HG03196 (cell line): ENCODE measurements around the gene CARM1.

Experiments used
- ATAC-seq: cut with Tn5 transposase; IDR thresholded peaks from one replicate; pipeline ENCODE4 v1.9.1; 2021; ENCODE audit not compliant: unreplicated experiment

CARM1 gene

DNA sequence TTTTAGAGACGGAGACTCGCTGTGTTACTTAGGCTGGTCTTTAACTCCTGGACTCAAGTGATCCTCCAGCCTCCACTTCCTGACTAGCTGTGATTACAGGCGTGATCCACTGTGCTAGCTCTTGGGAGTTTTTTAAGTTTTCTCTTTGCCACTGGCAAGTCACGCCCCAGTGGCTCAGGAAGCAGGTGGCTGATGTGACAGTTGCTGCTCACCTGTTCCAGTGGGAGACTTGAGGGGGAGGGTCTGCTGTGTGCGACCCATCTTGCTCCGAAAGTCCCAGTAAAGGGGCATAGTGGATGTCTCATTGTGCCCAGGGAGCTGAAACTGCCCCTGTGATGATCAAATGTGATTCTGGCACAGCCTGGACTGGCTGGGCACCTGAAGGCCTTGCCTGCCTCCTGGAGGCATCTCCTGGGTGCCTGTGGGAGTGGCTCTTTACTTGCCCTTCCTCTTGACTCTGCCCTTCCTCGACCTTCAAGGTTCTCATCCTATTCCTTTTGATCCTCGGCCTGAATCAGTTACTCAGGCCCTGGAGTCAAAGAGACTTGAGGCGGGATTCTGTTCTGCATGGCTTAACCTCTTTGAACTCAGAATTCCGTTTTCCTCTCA is 97.3 kb downstream of the CARM1 start:
- no peak for ATAC-seq

DNA sequence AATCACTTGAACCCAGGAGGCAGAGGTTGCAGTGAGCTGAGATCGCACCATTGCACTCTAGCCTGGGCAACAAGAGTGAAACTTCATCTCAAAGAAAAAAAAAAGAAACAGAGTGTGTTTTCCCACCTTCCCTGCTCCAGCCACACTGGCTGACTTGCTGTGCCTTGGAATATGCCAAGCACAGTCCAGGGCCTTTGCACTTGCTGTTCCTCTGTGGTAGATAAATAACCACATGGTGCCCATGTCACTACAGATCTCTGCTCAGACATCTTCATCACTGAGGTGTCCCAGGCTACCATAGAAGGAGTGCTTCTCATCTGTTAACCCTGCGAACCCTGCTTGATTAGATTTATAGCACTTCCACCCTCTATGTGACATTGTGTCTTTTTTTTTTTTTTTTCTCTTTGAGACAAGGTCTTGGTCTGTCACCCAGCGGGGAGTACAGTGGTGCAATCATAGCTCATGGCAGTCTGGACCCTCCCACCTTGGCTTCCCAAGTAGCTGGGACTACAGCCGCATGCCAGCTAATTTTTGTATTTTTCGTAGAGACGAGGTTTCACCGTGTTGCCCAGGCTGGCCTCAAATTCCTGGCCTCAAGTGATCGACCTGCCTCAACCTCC is 99.9 kb downstream of the CARM1 start:
- no peak for ATAC-seq
